Astrocyte (in vitro differentiated cells and primary cell): ENCODE measurements around the gene TRMU. TPM values are rescaled to one million over a fixed set of nuclear protein-coding genes. Genes with fewer than 3 reads are reported as not detected.

Experiments
- DNase-seq: peaks from one replicate; pipeline ENCODE4 v3.0.0-alpha.2; 2010; ENCODE audit warnings: low read depth
- FAIRE-seq: peaks from 2 replicates; lab custom pipeline; 2011; peaks lifted over from hg19 to GRCh38; lab: Jason Lieb, UNC
- H2AFZ ChIP-seq: 2 replicates; pipeline ENCODE4 v1.6.0; 2012; ENCODE audit warnings: low read depth, low read length, inconsistent platforms
- H3K27ac ChIP-seq: 2 replicates; pipeline ENCODE4 v1.5.1; 2011; ENCODE audit warnings: low read depth, low read length, inconsistent platforms
- H3K27me3 ChIP-seq: 2 replicates; pipeline ENCODE4 v1.6.0; 2011; ENCODE audit warnings: low read length, inconsistent platforms; ENCODE audit not compliant: insufficient read depth
- H3K36me3 ChIP-seq: 2 replicates; pipeline ENCODE4 v1.5.1; 2011; ENCODE audit warnings: low read length, inconsistent platforms; ENCODE audit not compliant: insufficient read depth
- H3K4me1 ChIP-seq: 2 replicates; pipeline ENCODE4 v1.5.1; 2011; ENCODE audit warnings: low read length, inconsistent platforms; ENCODE audit not compliant: insufficient read depth
- H3K4me2 ChIP-seq: 2 replicates; pipeline ENCODE4 v1.6.0; 2012; ENCODE audit warnings: low read length, inconsistent platforms
- H3K4me3 ChIP-seq: 2 replicates; pipeline ENCODE4 v1.5.1; 2011; ENCODE audit warnings: low read depth, mild to moderate bottlenecking, low read length, inconsistent platforms; ENCODE audit not compliant: insufficient read depth
- H3K79me2 ChIP-seq: 2 replicates; pipeline ENCODE4 v1.6.0; 2012; ENCODE audit warnings: mild to moderate bottlenecking, low read length, inconsistent platforms; ENCODE audit not compliant: insufficient read depth
- H3K9ac ChIP-seq: 2 replicates; pipeline ENCODE4 v1.6.0; 2012; ENCODE audit warnings: mild to moderate bottlenecking, low read length, inconsistent platforms
- H3K9me3 ChIP-seq: 2 replicates; pipeline ENCODE4 v1.5.1; 2012; ENCODE audit warnings: low read depth, mild to moderate bottlenecking, low read length, inconsistent platforms; ENCODE audit not compliant: insufficient read depth
- H4K20me1 ChIP-seq: 2 replicates; pipeline ENCODE4 v1.6.0; 2012; ENCODE audit warnings: low read length, inconsistent platforms; ENCODE audit not compliant: insufficient read depth
- H3K27ac Mint-ChIP-seq: one replicate; pipeline ENCODE4 v1.8.0; 2021; ENCODE audit warnings: mild to moderate bottlenecking, mixed read lengths; ENCODE audit not compliant: unreplicated experiment
- H3K27me3 Mint-ChIP-seq: one replicate; pipeline ENCODE4 v1.8.0; 2021; ENCODE audit warnings: low read depth, mixed read lengths; ENCODE audit not compliant: unreplicated experiment
- H3K36me3 Mint-ChIP-seq: one replicate; pipeline ENCODE4 v1.8.0; 2021; ENCODE audit warnings: low read depth, mixed read lengths; ENCODE audit not compliant: unreplicated experiment
- H3K4me1 Mint-ChIP-seq: one replicate; pipeline ENCODE4 v1.8.0; 2021; ENCODE audit warnings: low read depth, mixed read lengths; ENCODE audit not compliant: unreplicated experiment
- H3K4me3 Mint-ChIP-seq: one replicate; pipeline ENCODE4 v1.8.0; 2021; ENCODE audit warnings: mild to moderate bottlenecking, moderate library complexity, mixed read lengths; ENCODE audit not compliant: unreplicated experiment
- H3K9me3 Mint-ChIP-seq: one replicate; pipeline ENCODE4 v1.8.0; 2021; ENCODE audit warnings: mild to moderate bottlenecking, mixed read lengths; ENCODE audit not compliant: unreplicated experiment
- EZH2 ChIP-seq: IDR thresholded peaks from 2 replicates; pipeline ENCODE4 v1.6.1; 2012; ENCODE audit warnings: mild to moderate bottlenecking, low read length, inconsistent platforms; ENCODE audit not compliant: insufficient read depth
- total RNA-seq: library from RNA; stranded (reverse); gene quantifications from 2 replicates; pipeline ENCODE4 v1.2.1, GENCODE V29; 2021
- TF ChIP-seq, protein P1 (sequence below): IDR thresholded peaks from 2 replicates; pipeline ENCODE4 v1.5.1; 2011; ENCODE audit warnings: low read depth, mild to moderate bottlenecking, inconsistent platforms, low read length, moderate library complexity; ENCODE audit not compliant: insufficient read depth

Gene TRMU
- total RNA-seq, 1 donor from 2014 or later, result 33.4 TPM

DNA sequence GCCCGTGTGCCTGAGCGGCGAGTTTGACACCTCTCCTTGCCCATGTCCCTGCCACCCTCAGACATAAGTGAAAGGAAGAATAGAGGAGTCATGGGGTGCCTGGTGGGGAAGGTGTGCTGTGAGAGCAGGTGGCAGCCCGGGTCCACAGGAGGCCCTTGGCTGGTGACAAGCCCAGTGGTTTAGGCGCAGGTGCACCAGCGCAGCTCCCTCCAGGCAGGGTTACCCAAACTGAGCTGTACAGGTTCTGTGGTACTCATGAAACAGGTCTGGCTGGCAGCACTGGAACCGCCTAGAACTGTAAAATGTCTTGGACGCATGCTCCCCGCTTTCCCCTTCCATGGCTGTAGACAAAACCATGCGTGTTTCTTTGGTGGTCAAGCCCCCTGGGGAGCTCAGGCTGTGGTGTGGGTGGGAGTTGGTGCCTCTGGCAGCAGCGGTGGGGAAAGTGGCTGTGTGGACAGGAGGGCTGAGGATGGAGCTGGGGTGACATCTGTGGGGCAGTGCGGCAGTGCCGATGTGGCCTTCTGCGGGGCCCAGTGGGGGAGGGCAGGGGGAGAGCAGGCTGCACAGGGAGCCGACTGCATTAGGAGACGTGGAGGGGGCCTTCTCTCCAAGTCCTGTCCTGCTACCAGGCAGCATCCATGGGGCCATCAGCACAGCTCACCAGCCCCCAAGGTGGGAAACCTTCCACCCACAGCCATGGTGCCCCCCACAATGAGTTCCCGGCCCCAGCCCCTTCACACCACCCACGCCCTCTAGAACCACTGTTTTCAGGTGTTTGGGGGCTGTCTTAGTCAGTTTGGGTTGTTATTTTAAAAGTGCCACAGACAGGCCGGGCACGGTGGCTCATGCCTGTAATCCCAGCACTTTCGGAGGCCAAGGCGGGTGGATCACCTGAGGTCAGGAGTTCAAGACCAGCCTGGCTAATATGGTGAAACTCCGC is 44.4 kb upstream of the TRMU start:
- Histone ChIP-seq H3K4me1 (peaks cover 11% of the 10 kb centered on the region), H3K27ac (no peak overlapping the region), H4K20me1 (no peaks in the 10 kb centered on the region), H3K36me3 (peaks cover 2% of the 10 kb centered on the region), H2AFZ (no peak overlapping the region), H3K27me3 (no peaks in the 10 kb centered on the region), H3K9ac (no peak overlapping the region), H3K79me2 (no peaks in the 10 kb centered on the region), H3K4me2 (no peak overlapping the region), H3K9me3 (no peaks in the 10 kb centered on the region), H3K4me3 (no peak overlapping the region)
- Mint-ChIP-seq H3K9me3 (no peaks in the 10 kb centered on the region), H3K4me3 (no peak overlapping the region), H3K27me3 (no peaks in the 10 kb centered on the region), H3K27ac (peak overlapping the region; percentile 26), H3K36me3 (peaks cover 10% of the 10 kb centered on the region), H3K4me1 (peaks cover 16% of the 10 kb centered on the region)
- TF ChIP-seq, protein P1, sequence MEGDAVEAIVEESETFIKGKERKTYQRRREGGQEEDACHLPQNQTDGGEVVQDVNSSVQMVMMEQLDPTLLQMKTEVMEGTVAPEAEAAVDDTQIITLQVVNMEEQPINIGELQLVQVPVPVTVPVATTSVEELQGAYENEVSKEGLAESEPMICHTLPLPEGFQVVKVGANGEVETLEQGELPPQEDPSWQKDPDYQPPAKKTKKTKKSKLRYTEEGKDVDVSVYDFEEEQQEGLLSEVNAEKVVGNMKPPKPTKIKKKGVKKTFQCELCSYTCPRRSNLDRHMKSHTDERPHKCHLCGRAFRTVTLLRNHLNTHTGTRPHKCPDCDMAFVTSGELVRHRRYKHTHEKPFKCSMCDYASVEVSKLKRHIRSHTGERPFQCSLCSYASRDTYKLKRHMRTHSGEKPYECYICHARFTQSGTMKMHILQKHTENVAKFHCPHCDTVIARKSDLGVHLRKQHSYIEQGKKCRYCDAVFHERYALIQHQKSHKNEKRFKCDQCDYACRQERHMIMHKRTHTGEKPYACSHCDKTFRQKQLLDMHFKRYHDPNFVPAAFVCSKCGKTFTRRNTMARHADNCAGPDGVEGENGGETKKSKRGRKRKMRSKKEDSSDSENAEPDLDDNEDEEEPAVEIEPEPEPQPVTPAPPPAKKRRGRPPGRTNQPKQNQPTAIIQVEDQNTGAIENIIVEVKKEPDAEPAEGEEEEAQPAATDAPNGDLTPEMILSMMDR, result no peak
- no peak for FAIRE-seq
- no peak for DNase-seq

DNA sequence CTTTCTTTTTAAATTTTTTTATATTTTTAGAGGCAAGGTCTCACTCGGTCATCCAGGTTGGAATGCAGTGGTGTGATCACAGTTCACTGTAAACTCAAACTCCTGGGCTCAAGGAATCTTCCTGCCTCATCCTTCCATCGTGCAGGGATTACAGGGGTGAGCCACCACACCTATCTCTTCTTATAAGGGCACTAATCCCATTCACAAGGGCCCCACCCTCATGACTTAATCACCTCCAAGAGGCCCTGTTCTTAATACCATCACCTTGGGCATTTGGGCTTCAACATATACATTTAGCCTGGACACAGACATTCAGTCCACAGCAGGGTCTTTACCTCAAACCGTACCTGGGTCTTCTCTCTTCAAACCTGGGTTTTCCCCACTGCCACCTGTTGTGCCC is 43.3 kb upstream of the TRMU start:
- Mint-ChIP-seq H3K36me3 (peaks cover 10% of the 10 kb centered on the region), H3K4me3 (no peak overlapping the region), H3K27me3 (no peaks in the 10 kb centered on the region), H3K9me3 (no peaks in the 10 kb centered on the region), H3K27ac (no peak overlapping the region), H3K4me1 (peaks cover 15% of the 10 kb centered on the region)
- FAIRE-seq (no peak), DNase-seq (no peak)
- Histone ChIP-seq H3K27ac (no peak overlapping the region), H3K4me2 (no peak overlapping the region), H3K9me3 (no peaks in the 10 kb centered on the region), H3K79me2 (peaks cover 5% of the 10 kb centered on the region), H4K20me1 (no peaks in the 10 kb centered on the region), H3K36me3 (peaks cover 2% of the 10 kb centered on the region), H3K4me3 (no peak overlapping the region), H2AFZ (no peak overlapping the region), H3K27me3 (no peaks in the 10 kb centered on the region), H3K4me1 (peaks cover 15% of the 10 kb centered on the region), H3K9ac (no peak overlapping the region)
- TF ChIP-seq, protein P1, result no peak
- no peak for TF ChIP-seq EZH2

- H4K20me1 ChIP-seq, result no peaks in the 10 kb centered on the region
- H3K79me2 ChIP-seq, result peaks cover 10% of the 10 kb centered on the region
- H3K27me3 ChIP-seq, result no peaks in the 10 kb centered on the region
- H2AFZ ChIP-seq, result no peak overlapping the region
- peaks cover 2% of the 10 kb centered on the region for H3K36me3 ChIP-seq
- Mint-ChIP-seq H3K27me3 (no peaks in the 10 kb centered on the region), H3K36me3 (peaks cover 9% of the 10 kb centered on the region), H3K4me3 (no peak overlapping the region), H3K4me1 (peaks cover 15% of the 10 kb centered on the region), H3K27ac (no peak overlapping the region), H3K9me3 (no peaks in the 10 kb centered on the region)
- DNase-seq (no peak), FAIRE-seq (no peak)
- TF ChIP-seq, protein P1, result no peak
- TF ChIP-seq EZH2, result no peak
- H3K9me3 ChIP-seq, result no peaks in the 10 kb centered on the region
- no peak overlapping the region for H3K4me3 ChIP-seq
- H3K4me1 ChIP-seq, result peaks cover 20% of the 10 kb centered on the region
- no peak overlapping the region for H3K27ac ChIP-seq
- H3K9ac ChIP-seq, result no peak overlapping the region
- no peak overlapping the region for H3K4me2 ChIP-seq
Observed at GRCh38 chr22:46292732-46293131, 42.8 kb upstream of the TRMU start.
